K562 (cell line): Measurements from ENCODE around the gene THADA. TPM values are rescaled to one million over a fixed set of nuclear protein-coding genes. Genes with fewer than 3 reads are reported as not detected.

Experiments used
- BCLAF1 ChIP-seq, 2 experiments: fragments of 450-650 bp in 1 of 2; IDR thresholded peaks; 2 replicates each; pipeline ENCODE4 v1.6.1; 2011 to 2017; ENCODE audit warnings: low read depth in 2 of 2, antibody characterized with exemption in 1 of 2, borderline replicate concordance in 1 of 2, low read length in 1 of 2, mild to moderate bottlenecking in 1 of 2, mixed read lengths in 1 of 2; ENCODE audit not compliant: control insufficient read depth in 1 of 2
- BRCA1 ChIP-seq, 2 experiments: fragments of 450-650 bp in 1 of 2; sonication (generic) in 1 of 2; formaldehyde crosslinking in 1 of 2; IDR thresholded peaks; 2 replicates each; pipeline versions ENCODE4 v1.5.0 to v1.6.1; 2017 to 2020; ENCODE audit warnings: mild to moderate bottlenecking in 1 of 2, missing genetic modification reagents in 1 of 2
- EGR1 ChIP-seq: fragments of 450-650 bp; conservative IDR thresholded peaks from 2 replicates; pipeline ENCODE4 v1.6.1; 2017; ENCODE audit warnings: mild to moderate bottlenecking
- FOXM1 ChIP-seq, 2 experiments: fragments of 450-650 bp in 1 of 2; sonication (generic) in 1 of 2; formaldehyde crosslinking in 1 of 2; IDR thresholded peaks; 2 replicates each; pipeline versions ENCODE4 v1.6.1 to v1.9.0; 2017 to 2022; ENCODE audit warnings: low read depth in 2 of 2, mild to moderate bottlenecking in 2 of 2, missing genetic modification reagents in 1 of 2, moderate library complexity in 1 of 2
- GABPB2 ChIP-seq: fragments of 250-450 bp; sonication (Bioruptor Pico); conservative IDR thresholded peaks from 2 replicates; pipeline ENCODE4 v1.5.1; 2021; ENCODE audit warnings: mild to moderate bottlenecking
- ID3 ChIP-seq, 2 experiments: fragments of 250-450 bp in 1 of 2; fragments of 450-650 bp in 1 of 2; sonication (Bioruptor Pico) in 1 of 2; IDR thresholded peaks; 2 replicates each; pipeline versions ENCODE4 v1.6.1 to v1.8.0; 2016 to 2021; ENCODE audit warnings: mild to moderate bottlenecking in 2 of 2, moderate library complexity in 2 of 2, missing compliant biosample characterization in 1 of 2, missing genetic modification characterization in 1 of 2
- KLF6 ChIP-seq: fragments of 250-450 bp; sonication (Bioruptor Pico); IDR thresholded peaks from 2 replicates; pipeline ENCODE4 v1.4.0; 2020; ENCODE audit warnings: mild to moderate bottlenecking, moderate library complexity, borderline replicate concordance
- MEF2D ChIP-seq: conservative IDR thresholded peaks from 2 replicates; pipeline ENCODE4 v1.6.1; 2016; ENCODE audit warnings: low read depth, missing genetic modification characterization, missing compliant biosample characterization
- POLR2A ChIP-seq: fragments of 450-650 bp; conservative IDR thresholded peaks from 2 replicates; pipeline ENCODE4 v1.6.1; 2016
- RFX7 ChIP-seq: fragments of 250-450 bp; sonication (Bioruptor Pico); IDR thresholded peaks from 2 replicates; pipeline ENCODE4 v1.5.1; 2021; ENCODE audit warnings: mild to moderate bottlenecking
- TCFL5 ChIP-seq: fragments of 250-450 bp; sonication (Bioruptor Pico); conservative IDR thresholded peaks from 2 replicates; pipeline ENCODE4 v1.6.1; 2021; ENCODE audit warnings: mild to moderate bottlenecking, moderate library complexity, matching md5 sums
- ZNF146 ChIP-seq: IDR thresholded peaks from one replicate; pipeline ENCODE4 v1.6.1; 2018; ENCODE audit warnings: missing compliant biosample characterization; ENCODE audit not compliant: unreplicated experiment
- ZNF232 ChIP-seq: sonication (generic); formaldehyde crosslinking; IDR thresholded peaks from 2 replicates; pipeline ENCODE4 v1.8.0; 2022; ENCODE audit warnings: mild to moderate bottlenecking, missing genetic modification reagents
- ZNF24 ChIP-seq: fragments of 450-650 bp; IDR thresholded peaks from 2 replicates; pipeline ENCODE4 v1.6.1; 2016
- ZNF512 ChIP-seq: IDR thresholded peaks from 2 replicates; pipeline ENCODE4 v1.6.1; 2016; ENCODE audit warnings: missing genetic modification characterization, missing compliant biosample characterization
- polyA plus RNA-seq, 8 experiments: library from polyadenylated mRNA; depleted of rRNA in 4 of 8; stranded (reverse) in 5 of 8; unstranded in 3 of 8; fragments of >200 nt; fragmentation: Nextera tagmentation in 2 of 8; fragmentation: Illumina TruSeq in 1 of 8; extraction: Ambion mirVana in 2 of 8; extraction: Trizol in 1 of 8; gene quantifications; 2 replicates each; pipeline versions ENCODE4 v1.2.1 to v1.2.3, GENCODE V29; 2011 to 2014; ENCODE audit warnings: inconsistent platforms in 1 of 8, missing spikeins in 1 of 8
- total RNA-seq, 7 experiments: library from RNA; depleted of rRNA in 6 of 7; stranded (reverse); fragments of >200 nt in 6 of 7; fragmentation: Illumina TruSeq in 2 of 7; extraction: Trizol in 2 of 7; gene quantifications; 2 replicates each; pipeline versions ENCODE4 v1.2.1 to v1.2.3, GENCODE V29; 2011 to 2021; ENCODE audit warnings: low replicate concordance in 1 of 7
- TF ChIP-seq, protein P1 (sequence below): fragments of 450-650 bp; formaldehyde crosslinking; IDR thresholded peaks from 2 replicates; pipeline ENCODE4 v1.4.0; 2022; ENCODE audit warnings: missing genetic modification characterization
- TF ChIP-seq, protein P2 (sequence below): fragments of 250-450 bp; sonication (Bioruptor Pico); IDR thresholded peaks from 2 replicates; pipeline ENCODE4 v1.5.0; 2020; ENCODE audit warnings: mild to moderate bottlenecking

THADA gene
- total and polyA plus RNA-seq, 9 of the 15 experiments (the other 6 are each of a cell fraction or from before 2014, with no cell fraction given) = 17.8 to 34.7 (median 31.9) TPM

DNA sequence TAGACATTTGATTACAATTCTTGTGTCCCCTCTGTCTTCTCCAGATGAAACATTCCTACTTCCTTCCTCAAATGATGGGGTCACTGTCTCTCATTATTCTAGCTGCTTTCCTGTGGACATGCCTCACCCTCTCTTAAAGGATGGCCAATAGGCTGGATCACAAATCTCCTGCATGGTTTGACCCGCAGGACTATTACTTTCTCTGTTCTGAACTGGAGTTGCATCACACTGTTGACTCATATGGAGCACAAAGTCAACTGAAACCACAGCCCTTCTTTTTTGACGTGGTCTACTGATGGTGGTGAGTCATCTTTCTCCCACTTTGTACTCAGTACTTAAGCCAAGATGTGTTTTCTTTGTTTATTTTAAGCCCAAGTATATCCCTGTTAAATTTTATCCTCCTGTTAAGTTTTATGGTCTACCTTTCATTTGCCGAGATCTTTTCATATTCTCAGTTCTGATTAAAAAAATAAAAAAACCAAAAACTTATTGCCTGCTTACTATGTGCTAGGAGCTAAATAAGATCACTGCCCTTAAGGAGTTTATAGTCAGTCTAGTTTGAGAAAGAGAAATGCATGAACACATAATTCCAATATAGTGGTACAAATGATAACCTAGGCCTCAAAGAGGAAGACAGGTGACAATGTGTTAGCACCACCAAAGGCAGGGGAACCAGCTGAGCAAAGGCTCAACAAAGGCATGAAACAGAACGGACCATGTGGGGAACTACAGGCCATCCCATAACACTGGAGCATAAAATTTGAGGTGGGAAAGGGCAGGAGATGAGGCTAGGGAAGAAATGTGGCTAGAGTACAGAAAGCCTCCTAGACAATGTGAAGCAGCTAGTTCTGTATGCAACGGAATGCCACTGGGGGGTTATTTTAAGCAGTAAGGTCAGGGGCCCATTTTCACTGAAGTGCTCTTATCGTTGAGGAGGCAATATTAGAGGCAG, 301.8 kb downstream of the THADA start (continued):
- TF ChIP-seq RFX7 (CRISPR knock-in tag) = no peak
- TF ChIP-seq POLR2A = no peak
- no peak for TF ChIP-seq BCLAF1 (IDR thresholded peaks at IDR 0.05; ENCODE audit: borderline replicate concordance in 1 of 2, control insufficient read depth in 1 of 2, low read depth in 2 of 2, low read length in 1 of 2)
- TF ChIP-seq ZNF232 (CRISPR knock-in tag) = no peak
- no peak for TF ChIP-seq ZNF512 (tag)
- TF ChIP-seq, protein P1, sequence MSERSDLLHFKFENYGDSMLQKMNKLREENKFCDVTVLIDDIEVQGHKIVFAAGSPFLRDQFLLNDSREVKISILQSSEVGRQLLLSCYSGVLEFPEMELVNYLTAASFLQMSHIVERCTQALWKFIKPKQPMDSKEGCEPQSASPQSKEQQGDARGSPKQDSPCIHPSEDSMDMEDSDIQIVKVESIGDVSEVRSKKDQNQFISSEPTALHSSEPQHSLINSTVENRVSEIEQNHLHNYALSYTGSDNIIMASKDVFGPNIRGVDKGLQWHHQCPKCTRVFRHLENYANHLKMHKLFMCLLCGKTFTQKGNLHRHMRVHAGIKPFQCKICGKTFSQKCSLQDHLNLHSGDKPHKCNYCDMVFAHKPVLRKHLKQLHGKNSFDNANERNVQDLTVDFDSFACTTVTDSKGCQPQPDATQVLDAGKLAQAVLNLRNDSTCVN (CRISPR knock-in tag) = peak; percentile 72
- no peak for TF ChIP-seq ZNF146 (CRISPR knock-in tag)
- peak; percentile 73 for TF ChIP-seq KLF6 (CRISPR knock-in tag)
- no peak; the same call in 1 of the 2 replicates for TF ChIP-seq ZNF24
- no peak for TF ChIP-seq EGR1
- no peak for TF ChIP-seq ID3 (CRISPR knock-in tag; IDR thresholded peaks at IDR 0.05)
- TF ChIP-seq ID3 (tag; IDR thresholded peaks at IDR 0.05) = peak; percentile 82
- TF ChIP-seq TCFL5 (CRISPR knock-in tag) = peak; percentile 43; the same call in 1 of the 2 replicates
- no peak for TF ChIP-seq BRCA1 (IDR thresholded peaks at IDR 0.05)
- no peak for TF ChIP-seq BRCA1 (CRISPR knock-in tag; IDR thresholded peaks at IDR 0.05)
- no peak for TF ChIP-seq FOXM1 (IDR thresholded peaks at IDR 0.05; ENCODE audit: low read depth)
- no peak for TF ChIP-seq FOXM1 (CRISPR knock-in tag; IDR thresholded peaks at IDR 0.05; ENCODE audit: low read depth)
- no peak for TF ChIP-seq GABPB2
- peak; percentile 85 for TF ChIP-seq MEF2D (tag)
- TF ChIP-seq, protein P2, sequence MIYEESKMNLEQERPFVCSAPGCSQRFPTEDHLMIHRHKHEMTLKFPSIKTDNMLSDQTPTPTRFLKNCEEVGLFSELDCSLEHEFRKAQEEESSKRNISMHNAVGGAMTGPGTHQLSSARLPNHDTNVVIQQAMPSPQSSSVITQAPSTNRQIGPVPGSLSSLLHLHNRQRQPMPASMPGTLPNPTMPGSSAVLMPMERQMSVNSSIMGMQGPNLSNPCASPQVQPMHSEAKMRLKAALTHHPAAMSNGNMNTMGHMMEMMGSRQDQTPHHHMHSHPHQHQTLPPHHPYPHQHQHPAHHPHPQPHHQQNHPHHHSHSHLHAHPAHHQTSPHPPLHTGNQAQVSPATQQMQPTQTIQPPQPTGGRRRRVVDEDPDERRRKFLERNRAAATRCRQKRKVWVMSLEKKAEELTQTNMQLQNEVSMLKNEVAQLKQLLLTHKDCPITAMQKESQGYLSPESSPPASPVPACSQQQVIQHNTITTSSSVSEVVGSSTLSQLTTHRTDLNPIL (CRISPR knock-in tag) = no peak
